ENCODE measurements around the gene ACLY. TPM values are rescaled to one million over a fixed set of nuclear protein-coding genes. Genes with fewer than 3 reads are reported as not detected.

The ACLY gene
- total and polyA plus RNA-seq, 2 of the 13 experiments (the other 11 are each of a cell fraction or from before 2014, with no cell fraction given): 111 to 218 TPM

- TF ChIP-seq, protein P1, sequence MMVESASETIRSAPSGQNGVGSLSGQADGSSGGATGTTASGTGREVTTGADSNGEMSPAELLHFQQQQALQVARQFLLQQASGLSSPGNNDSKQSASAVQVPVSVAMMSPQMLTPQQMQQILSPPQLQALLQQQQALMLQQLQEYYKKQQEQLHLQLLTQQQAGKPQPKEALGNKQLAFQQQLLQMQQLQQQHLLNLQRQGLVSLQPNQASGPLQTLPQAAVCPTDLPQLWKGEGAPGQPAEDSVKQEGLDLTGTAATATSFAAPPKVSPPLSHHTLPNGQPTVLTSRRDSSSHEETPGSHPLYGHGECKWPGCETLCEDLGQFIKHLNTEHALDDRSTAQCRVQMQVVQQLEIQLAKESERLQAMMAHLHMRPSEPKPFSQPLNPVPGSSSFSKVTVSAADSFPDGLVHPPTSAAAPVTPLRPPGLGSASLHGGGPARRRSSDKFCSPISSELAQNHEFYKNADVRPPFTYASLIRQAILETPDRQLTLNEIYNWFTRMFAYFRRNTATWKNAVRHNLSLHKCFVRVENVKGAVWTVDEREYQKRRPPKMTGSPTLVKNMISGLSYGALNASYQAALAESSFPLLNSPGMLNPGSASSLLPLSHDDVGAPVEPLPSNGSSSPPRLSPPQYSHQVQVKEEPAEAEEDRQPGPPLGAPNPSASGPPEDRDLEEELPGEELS (CRISPR knock-in tag; IDR thresholded peaks at IDR 0.05): peak; percentile 52
- TF ChIP-seq SCMH1 (CRISPR knock-in tag; IDR thresholded peaks at IDR 0.05; ENCODE audit: borderline replicate concordance): no peak
- TF ChIP-seq, protein P2, sequence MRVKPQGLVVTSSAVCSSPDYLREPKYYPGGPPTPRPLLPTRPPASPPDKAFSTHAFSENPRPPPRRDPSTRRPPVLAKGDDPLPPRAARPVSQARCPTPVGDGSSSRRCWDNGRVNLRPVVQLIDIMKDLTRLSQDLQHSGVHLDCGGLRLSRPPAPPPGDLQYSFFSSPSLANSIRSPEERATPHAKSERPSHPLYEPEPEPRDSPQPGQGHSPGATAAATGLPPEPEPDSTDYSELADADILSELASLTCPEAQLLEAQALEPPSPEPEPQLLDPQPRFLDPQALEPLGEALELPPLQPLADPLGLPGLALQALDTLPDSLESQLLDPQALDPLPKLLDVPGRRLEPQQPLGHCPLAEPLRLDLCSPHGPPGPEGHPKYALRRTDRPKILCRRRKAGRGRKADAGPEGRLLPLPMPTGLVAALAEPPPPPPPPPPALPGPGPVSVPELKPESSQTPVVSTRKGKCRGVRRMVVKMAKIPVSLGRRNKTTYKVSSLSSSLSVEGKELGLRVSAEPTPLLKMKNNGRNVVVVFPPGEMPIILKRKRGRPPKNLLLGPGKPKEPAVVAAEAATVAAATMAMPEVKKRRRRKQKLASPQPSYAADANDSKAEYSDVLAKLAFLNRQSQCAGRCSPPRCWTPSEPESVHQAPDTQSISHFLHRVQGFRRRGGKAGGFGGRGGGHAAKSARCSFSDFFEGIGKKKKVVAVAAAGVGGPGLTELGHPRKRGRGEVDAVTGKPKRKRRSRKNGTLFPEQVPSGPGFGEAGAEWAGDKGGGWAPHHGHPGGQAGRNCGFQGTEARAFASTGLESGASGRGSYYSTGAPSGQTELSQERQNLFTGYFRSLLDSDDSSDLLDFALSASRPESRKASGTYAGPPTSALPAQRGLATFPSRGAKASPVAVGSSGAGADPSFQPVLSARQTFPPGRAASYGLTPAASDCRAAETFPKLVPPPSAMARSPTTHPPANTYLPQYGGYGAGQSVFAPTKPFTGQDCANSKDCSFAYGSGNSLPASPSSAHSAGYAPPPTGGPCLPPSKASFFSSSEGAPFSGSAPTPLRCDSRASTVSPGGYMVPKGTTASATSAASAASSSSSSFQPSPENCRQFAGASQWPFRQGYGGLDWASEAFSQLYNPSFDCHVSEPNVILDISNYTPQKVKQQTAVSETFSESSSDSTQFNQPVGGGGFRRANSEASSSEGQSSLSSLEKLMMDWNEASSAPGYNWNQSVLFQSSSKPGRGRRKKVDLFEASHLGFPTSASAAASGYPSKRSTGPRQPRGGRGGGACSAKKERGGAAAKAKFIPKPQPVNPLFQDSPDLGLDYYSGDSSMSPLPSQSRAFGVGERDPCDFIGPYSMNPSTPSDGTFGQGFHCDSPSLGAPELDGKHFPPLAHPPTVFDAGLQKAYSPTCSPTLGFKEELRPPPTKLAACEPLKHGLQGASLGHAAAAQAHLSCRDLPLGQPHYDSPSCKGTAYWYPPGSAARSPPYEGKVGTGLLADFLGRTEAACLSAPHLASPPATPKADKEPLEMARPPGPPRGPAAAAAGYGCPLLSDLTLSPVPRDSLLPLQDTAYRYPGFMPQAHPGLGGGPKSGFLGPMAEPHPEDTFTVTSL (CRISPR knock-in tag; IDR thresholded peaks at IDR 0.05; ENCODE audit: borderline replicate concordance): no peak
- TF ChIP-seq RNF2 (conservative IDR thresholded peaks at IDR 0.05; ENCODE audit: low read depth): 0 out of 2 replicates have a peak, but pooled peaks have one; percentile 67
- TF ChIP-seq BRD4 (CRISPR knock-in tag; IDR thresholded peaks at IDR 0.05): peak; percentile 95
- TF ChIP-seq KLF16 (CRISPR knock-in tag; IDR thresholded peaks at IDR 0.05): peak in 1 of 2 experiments; percentile 87; a peak in 1 of 4 replicates
- no peak for TF ChIP-seq MLXIP (CRISPR knock-in tag; IDR thresholded peaks at IDR 0.05; ENCODE audit: borderline replicate concordance)
- no peak for TF ChIP-seq ZSCAN12 (CRISPR knock-in tag; IDR thresholded peaks at IDR 0.05)
- TF ChIP-seq, protein P3, sequence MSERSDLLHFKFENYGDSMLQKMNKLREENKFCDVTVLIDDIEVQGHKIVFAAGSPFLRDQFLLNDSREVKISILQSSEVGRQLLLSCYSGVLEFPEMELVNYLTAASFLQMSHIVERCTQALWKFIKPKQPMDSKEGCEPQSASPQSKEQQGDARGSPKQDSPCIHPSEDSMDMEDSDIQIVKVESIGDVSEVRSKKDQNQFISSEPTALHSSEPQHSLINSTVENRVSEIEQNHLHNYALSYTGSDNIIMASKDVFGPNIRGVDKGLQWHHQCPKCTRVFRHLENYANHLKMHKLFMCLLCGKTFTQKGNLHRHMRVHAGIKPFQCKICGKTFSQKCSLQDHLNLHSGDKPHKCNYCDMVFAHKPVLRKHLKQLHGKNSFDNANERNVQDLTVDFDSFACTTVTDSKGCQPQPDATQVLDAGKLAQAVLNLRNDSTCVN (CRISPR knock-in tag; IDR thresholded peaks at IDR 0.05; ENCODE audit: borderline replicate concordance): peak; percentile 54; the same call in 1 of the 2 replicates
- no peak for TF ChIP-seq SOX6 (IDR thresholded peaks at IDR 0.05)
- peak; percentile 53 for TF ChIP-seq SOX6 (CRISPR knock-in tag; IDR thresholded peaks at IDR 0.05)
- peak; percentile 90 for TF ChIP-seq ZNF839 (CRISPR knock-in tag; IDR thresholded peaks at IDR 0.05; ENCODE audit: borderline replicate concordance)
- TF ChIP-seq HNRNPLL (IDR thresholded peaks at IDR 0.05; ENCODE audit: low read depth, low read length, poor library complexity, severe bottlenecking): peak; percentile 93
- peak; percentile 68; the same call in 1 of the 2 replicates for TF ChIP-seq NFKBIZ (CRISPR knock-in tag; IDR thresholded peaks at IDR 0.05)
- no peak for TF ChIP-seq GPN1 (CRISPR knock-in tag; IDR thresholded peaks at IDR 0.05; ENCODE audit: borderline replicate concordance)
- TF ChIP-seq FOXA1 (IDR thresholded peaks at IDR 0.05): no peak
- no peak for TF ChIP-seq FOXA1 (CRISPR knock-in tag; IDR thresholded peaks at IDR 0.05)
Measured at GRCh38 chr17:41864836-41865595, 53.7 kb downstream of the ACLY start, which contains the start of gene KLHL11 (continued).

Data from HepG2 (cell line).